ENCODE data around the gene GOLGA6C.
"Not testable (repeated sequence)": the region's sequence is repeated elsewhere in the genome, so short reads cannot be mapped to it uniquely, and the experiment has no call there.

The GOLGA6C gene

GRCh38 chr15:75258034-75258433 is at the start of gene GOLGA6C:
TSS of gene GOLGA6C (plus strand) at chr15:75258334. CDS start at chr15:75258599, 265 bp downstream.
- not testable (repeated sequence) for DNase-seq (ENCODE audit: low spot score)

- DNase-seq (ENCODE audit: low spot score), result no peak
Observed at GRCh38 chr15:75208501-75209288, 49.4 kb upstream of the GOLGA6C start.

- no peak for DNase-seq (ENCODE audit: low spot score)
Observed at GRCh38 chr15:75209289-75209676, 48.9 kb upstream of the GOLGA6C start.

- DNase-seq (ENCODE audit: low spot score), result no peak
Observed at GRCh38 chr15:75210811-75211230, 47.3 kb upstream of the GOLGA6C start.

GRCh38 chr15:75211436-75212199 is 46.5 kb upstream of the GOLGA6C start:
- no peak for DNase-seq (ENCODE audit: low spot score)

- no peak for DNase-seq (ENCODE audit: low spot score)
Observed at GRCh38 chr15:75212200-75212858, 45.8 kb upstream of the GOLGA6C start.

GRCh38 chr15:75213212-75213767 is 44.8 kb upstream of the GOLGA6C start:
- DNase-seq (ENCODE audit: low spot score), result no peak

- DNase-seq (ENCODE audit: low spot score), result no peak
Observed at GRCh38 chr15:75213768-75214221, 44.3 kb upstream of the GOLGA6C start.

GRCh38 chr15:75214293-75215096 is 43.6 kb upstream of the GOLGA6C start:
- no peak for DNase-seq (ENCODE audit: low spot score)

- DNase-seq (ENCODE audit: low spot score), result no peak
Observed at GRCh38 chr15:75215107-75216004, 42.8 kb upstream of the GOLGA6C start.

- DNase-seq (ENCODE audit: low spot score), result no peak
Observed at GRCh38 chr15:75217012-75217411, 41.1 kb upstream of the GOLGA6C start.

- DNase-seq (ENCODE audit: low spot score), result not testable (repeated sequence)
Observed at GRCh38 chr15:75217574-75217973, 40.6 kb upstream of the GOLGA6C start.

GRCh38 chr15:75219507-75219929 is 38.6 kb upstream of the GOLGA6C start:
- DNase-seq (ENCODE audit: low spot score), result not testable (repeated sequence)

GRCh38 chr15:75223688-75224087 is 34.4 kb upstream of the GOLGA6C start:
- DNase-seq (ENCODE audit: low spot score), result no peak

- DNase-seq (ENCODE audit: low spot score), result no peak
Observed at GRCh38 chr15:75224281-75224680, 33.9 kb upstream of the GOLGA6C start.

GRCh38 chr15:75225102-75225836 is 32.9 kb upstream of the GOLGA6C start:
- DNase-seq (ENCODE audit: low spot score), result not testable (repeated sequence)

- no peak for DNase-seq (ENCODE audit: low spot score)
Observed at GRCh38 chr15:75225951-75226732, 32.0 kb upstream of the GOLGA6C start.

GRCh38 chr15:75227112-75227511 is 31.0 kb upstream of the GOLGA6C start:
- not testable (repeated sequence) for DNase-seq (ENCODE audit: low spot score)

Measured in COLO829 (cell line).